Right cardiac atrium (tissue), 5 donors: Measurements from ENCODE around the gene GYS2. TPM values are rescaled to one million over a fixed set of nuclear protein-coding genes. Genes with fewer than 3 reads are reported as not detected.
"Not testable (repeated sequence)": the region's sequence is repeated elsewhere in the genome, so short reads cannot be mapped to it uniquely, and the experiment has no call there.

Experiments used
- ATAC-seq, 2 donors: fragments of 200-7000 bp; cut with Tn5 transposase; one replicate each; pipeline versions ENCODE4 v1.8.0 to v1.9.1; 2020; ENCODE audit warnings: moderate library complexity in 2 of 2, mild to moderate bottlenecking in 1 of 2
- DNase-seq, 3 donors: peaks; one replicate each; pipeline ENCODE4 v3.0.0-alpha.2; 2020
- H3K27ac ChIP-seq: one replicate; pipeline ENCODE4 v1.5.1; 2013; ENCODE audit warnings: mild to moderate bottlenecking, low read length, control low read depth, moderate library complexity
- H3K27me3 ChIP-seq: one replicate; pipeline ENCODE4 v1.6.1; 2013; ENCODE audit not compliant: control insufficient read depth, insufficient read depth
- H3K4me1 ChIP-seq: one replicate; pipeline ENCODE4 v1.6.1; 2013; ENCODE audit warnings: low read length; ENCODE audit not compliant: control insufficient read depth, insufficient read depth
- H3K4me3 ChIP-seq: one replicate; pipeline ENCODE4 v1.5.1; 2013; ENCODE audit warnings: low read length, control low read depth
- H3K9me3 ChIP-seq: one replicate; pipeline ENCODE4 v1.6.1; 2013; ENCODE audit warnings: low read length; ENCODE audit not compliant: control insufficient read depth
- WGBS: extraction: QIAGEN DNeasy Blood & Tissue Kit; methylation state at CpG from one replicate; pipeline ENCODE4 v1.1.7; 2013; 5-methylcytosine and 5-hydroxymethylcytosine counted together
- intact Hi-C, 4 donors: fragments of 100-400 bp; cut with DNase I; formaldehyde crosslinking; loops; one replicate each; pipeline versions ENCODE4 v1.11.0 to v1.14.0; 2022 to 2023
- long read RNA-seq, 4 donors: library from polyadenylated mRNA; unstranded; transcript quantifications; one replicate each; pipeline ENCODE4 v2.0.0, GENCODE V29; 2020 to 2021
- polyA plus RNA-seq: library from polyadenylated mRNA; stranded (reverse); fragments of 200-250 nt; gene quantifications from one replicate; pipeline ENCODE4 v1.2.3, GENCODE V29; 2013
- total RNA-seq, 4 donors: library from RNA; stranded (reverse); fragmentation: NEBNext Ultra II Directional; extraction: Animal tissue kit (Norgen Biotek cat#: 25700); gene quantifications; one replicate each; pipeline ENCODE4 v1.2.1, GENCODE V29; 2021
- donor health status: healthy with polysubstance abuse.
- donor health status: DM: no; HTN: yes; CAD: no.
- donor health status: DM: no; HTN: no; CAD: no.
- donor health status: DM: no; HTN: yes; CAD: no; lungs with severe emphysema.
- donor health status: DM: yes; HTN: yes; CAD: no.

GYS2 gene
- total RNA-seq (under 1 TPM in 1 of 4 donors, not detected in 3; 0.12 TPM), polyA plus RNA-seq (0.16 TPM)
- long read RNA-seq, donor 1, result 0 reads
- long read RNA-seq, donor 2, result 0 reads
- long read RNA-seq, donor 3, result 0 reads
- long read RNA-seq, donor 4, result 0 reads

GRCh38 chr12:21604245-21605101, at the start of gene GYS2:
Gene GYS2 (minus strand): TSS chr12:21604847. CDS start chr12:21604592, 255 bp downstream.
- intact Hi-C loops, result loop anchor here in 1 of 4 donors (5.0 kb wide), 1 partner anchor 78 kb away; no protein-coding TSS in a partner anchor
- H3K4me3 ChIP-seq, result no peak within 1 kb of the TSS
- DNase-seq (no peak), ATAC-seq (no peak)
- H3K27ac ChIP-seq, result no peak within 1 kb of the TSS
- H3K4me1 ChIP-seq, result peaks cover 1% of the 10 kb centered on the region
- no peaks in the 10 kb centered on the region for H3K27me3 ChIP-seq
- WGBS, result 62% methylated on average over 7 of the region's 7 CpGs
- no peaks in the 10 kb centered on the region for H3K9me3 ChIP-seq

GRCh38 chr12:21651821-21652220, 47.2 kb upstream of the GYS2 start:
- Histone ChIP-seq H3K4me3 (no peak overlapping the region), H3K27ac (no peak overlapping the region), H3K27me3 (no peaks in the 10 kb centered on the region), H3K4me1 (peaks cover 4% of the 10 kb centered on the region), H3K9me3 (no peaks in the 10 kb centered on the region)
- DNase-seq (no peak), ATAC-seq (no peak)
- 74% methylated on average over 1 of the region's 1 CpG for WGBS
- intact Hi-C loops, result no loop called here

GRCh38 chr12:21650997-21651396, 46.4 kb upstream of the GYS2 start:
- intact Hi-C loops, result no loop called here

GRCh38 chr12:21649034-21649433, 44.4 kb upstream of the GYS2 start:
- intact Hi-C loops, result no loop called here
- no peak overlapping the region for H3K27ac ChIP-seq
- H3K4me3 ChIP-seq, result no peak overlapping the region

More at GRCh38 chr12:21650997-21651396, 46.4 kb upstream of the GYS2 start:
- ATAC-seq (peak in 1 of 2 donors; percentile 22), DNase-seq (no peak)
- WGBS, result 100% methylated on average over 1 of the region's 1 CpG
- H3K27me3 ChIP-seq, result no peaks in the 10 kb centered on the region
- H3K27ac ChIP-seq, result no peak overlapping the region
- H3K9me3 ChIP-seq, result no peaks in the 10 kb centered on the region
- H3K4me1 ChIP-seq, result peaks cover 4% of the 10 kb centered on the region
- no peak overlapping the region for H3K4me3 ChIP-seq

GRCh38 chr12:21648378-21648777, 43.7 kb upstream of the GYS2 start:
- no peak for ATAC-seq
- intact Hi-C loops, result no loop called here
- Histone ChIP-seq H3K9me3 (no peaks in the 10 kb centered on the region), H3K27me3 (no peaks in the 10 kb centered on the region), H3K4me3 (no peak overlapping the region), H3K4me1 (peaks cover 5% of the 10 kb centered on the region), H3K27ac (no peak overlapping the region)
- WGBS, result 93% methylated on average over 2 of the region's 2 CpGs
- no peak for DNase-seq

More at GRCh38 chr12:21649034-21649433, 44.4 kb upstream of the GYS2 start:
- no peak for ATAC-seq
- 46% methylated on average over 3 of the region's 3 CpGs for WGBS
- peaks cover 5% of the 10 kb centered on the region for H3K4me1 ChIP-seq
- no peak for DNase-seq
- no peaks in the 10 kb centered on the region for H3K9me3 ChIP-seq
- no peaks in the 10 kb centered on the region for H3K27me3 ChIP-seq

GRCh38 chr12:21647179-21647578, 42.5 kb upstream of the GYS2 start:
- H3K4me1 ChIP-seq, result peaks cover 5% of the 10 kb centered on the region
- intact Hi-C loops, result no loop called here
- H3K27me3 ChIP-seq, result no peaks in the 10 kb centered on the region
- ATAC-seq, result no peak
- no peak for DNase-seq
- no peaks in the 10 kb centered on the region for H3K9me3 ChIP-seq
- no peak overlapping the region for H3K4me3 ChIP-seq
- H3K27ac ChIP-seq, result no peak overlapping the region

- DNase-seq, H3K4me3 ChIP-seq, H3K27me3 ChIP-seq, H3K4me1 ChIP-seq, intact Hi-C loops, H3K9me3 ChIP-seq, ATAC-seq: not testable (repeated sequence)
- WGBS, result 41% methylated on average over 7 of the region's 7 CpGs
- peak overlapping the region; percentile 19 for H3K27ac ChIP-seq
Measured at GRCh38 chr12:21645041-21645500, 40.4 kb upstream of the GYS2 start.

GRCh38 chr12:21644516-21644915, 39.9 kb upstream of the GYS2 start:
- 81% methylated on average over 4 of the region's 4 CpGs for WGBS
- Histone ChIP-seq H3K27ac (no peak overlapping the region), H3K27me3 (no peaks in the 10 kb centered on the region), H3K4me1 (peaks cover 5% of the 10 kb centered on the region), H3K4me3 (no peak overlapping the region), H3K9me3 (no peaks in the 10 kb centered on the region)
- no peak for ATAC-seq
- intact Hi-C loops, result no loop called here
- no peak for DNase-seq

- intact Hi-C loops, result no loop called here
- DNase-seq, result no peak
- no peak overlapping the region for H3K27ac ChIP-seq
- WGBS, result 87% methylated on average over 3 of the region's 3 CpGs
- peaks cover 5% of the 10 kb centered on the region for H3K4me1 ChIP-seq
- no peaks in the 10 kb centered on the region for H3K27me3 ChIP-seq
- H3K4me3 ChIP-seq, result no peak overlapping the region
- ATAC-seq, result no peak
- H3K9me3 ChIP-seq, result no peaks in the 10 kb centered on the region
Measured at GRCh38 chr12:21643758-21644157, 39.1 kb upstream of the GYS2 start.

- no peak overlapping the region for H3K4me3 ChIP-seq
- H3K4me1 ChIP-seq, result peaks cover 3% of the 10 kb centered on the region
- WGBS, result 31% methylated on average over 1 of the region's 1 CpG
- intact Hi-C loops, result no loop called here
- DNase-seq (no peak), ATAC-seq (peak; percentile 47 to 90)
- no peaks in the 10 kb centered on the region for H3K27me3 ChIP-seq
- no peak overlapping the region for H3K27ac ChIP-seq
- no peaks in the 10 kb centered on the region for H3K9me3 ChIP-seq
Measured at GRCh38 chr12:21642707-21643389, 38.2 kb upstream of the GYS2 start.
